Neural cell (in vitro differentiated cells): ENCODE measurements around the gene RFT1.

ENCODE experiments used
- EP300 ChIP-seq: fragments of 450-650 bp; conservative IDR thresholded peaks from 2 replicates; pipeline ENCODE4 v1.6.1; 2014; ENCODE audit warnings: antibody characterized with exemption, mild to moderate bottlenecking, moderate library complexity; ENCODE audit not compliant: poor library complexity, severe bottlenecking
- EZH2 ChIP-seq: fragments of 200-600, 300-800 bp; shearing (Covaris generic), sonication (generic); IDR thresholded peaks from 2 replicates; pipeline ENCODE4 v1.6.1; 2014; ENCODE audit warnings: antibody characterized with exemption, low read length, borderline replicate concordance, mild to moderate bottlenecking; ENCODE audit not compliant: insufficient read depth, poor library complexity, severe bottlenecking
- MXI1 ChIP-seq: fragments of 450-650 bp; conservative IDR thresholded peaks from 2 replicates; pipeline ENCODE4 v1.6.1; 2014; ENCODE audit warnings: antibody characterized with exemption, mild to moderate bottlenecking; ENCODE audit not compliant: poor library complexity, severe bottlenecking
- POLR2AphosphoS5 ChIP-seq: IDR thresholded peaks from 2 replicates; pipeline ENCODE4 v1.6.1; 2012
- RAD21 ChIP-seq: fragments of 450-650 bp; conservative IDR thresholded peaks from 2 replicates; pipeline ENCODE4 v1.6.1; 2014; ENCODE audit warnings: antibody characterized with exemption, mild to moderate bottlenecking, moderate library complexity
- SMC3 ChIP-seq: fragments of 450-650 bp; conservative IDR thresholded peaks from 2 replicates; pipeline ENCODE4 v1.6.1; 2014; ENCODE audit warnings: antibody characterized with exemption, mild to moderate bottlenecking, moderate library complexity; ENCODE audit not compliant: poor library complexity
- TAF1 ChIP-seq: IDR thresholded peaks from 2 replicates; pipeline ENCODE4 v1.6.1; 2012; ENCODE audit warnings: low read depth
- TF ChIP-seq, protein P1 (sequence below): fragments of 450-650 bp; IDR thresholded peaks from 2 replicates; pipeline ENCODE4 v1.5.1; 2014; ENCODE audit warnings: antibody characterized with exemption, mild to moderate bottlenecking, moderate library complexity; ENCODE audit not compliant: poor library complexity, severe bottlenecking
- TF ChIP-seq, protein P2 (sequence below): IDR thresholded peaks from 2 replicates; pipeline ENCODE4 v1.6.1; 2012; ENCODE audit warnings: borderline replicate concordance

GRCh38 chr3:53062905-53063304 lies 67.3 kb downstream of the RFT1 start:
- TF ChIP-seq, protein P1, sequence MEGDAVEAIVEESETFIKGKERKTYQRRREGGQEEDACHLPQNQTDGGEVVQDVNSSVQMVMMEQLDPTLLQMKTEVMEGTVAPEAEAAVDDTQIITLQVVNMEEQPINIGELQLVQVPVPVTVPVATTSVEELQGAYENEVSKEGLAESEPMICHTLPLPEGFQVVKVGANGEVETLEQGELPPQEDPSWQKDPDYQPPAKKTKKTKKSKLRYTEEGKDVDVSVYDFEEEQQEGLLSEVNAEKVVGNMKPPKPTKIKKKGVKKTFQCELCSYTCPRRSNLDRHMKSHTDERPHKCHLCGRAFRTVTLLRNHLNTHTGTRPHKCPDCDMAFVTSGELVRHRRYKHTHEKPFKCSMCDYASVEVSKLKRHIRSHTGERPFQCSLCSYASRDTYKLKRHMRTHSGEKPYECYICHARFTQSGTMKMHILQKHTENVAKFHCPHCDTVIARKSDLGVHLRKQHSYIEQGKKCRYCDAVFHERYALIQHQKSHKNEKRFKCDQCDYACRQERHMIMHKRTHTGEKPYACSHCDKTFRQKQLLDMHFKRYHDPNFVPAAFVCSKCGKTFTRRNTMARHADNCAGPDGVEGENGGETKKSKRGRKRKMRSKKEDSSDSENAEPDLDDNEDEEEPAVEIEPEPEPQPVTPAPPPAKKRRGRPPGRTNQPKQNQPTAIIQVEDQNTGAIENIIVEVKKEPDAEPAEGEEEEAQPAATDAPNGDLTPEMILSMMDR = no peak
- no peak for TF ChIP-seq EZH2
- TF ChIP-seq EP300 = no peak
- TF ChIP-seq TAF1 = no peak
- TF ChIP-seq POLR2AphosphoS5 = no peak
- TF ChIP-seq SMC3 = no peak
- no peak for TF ChIP-seq RAD21
- TF ChIP-seq, protein P2, sequence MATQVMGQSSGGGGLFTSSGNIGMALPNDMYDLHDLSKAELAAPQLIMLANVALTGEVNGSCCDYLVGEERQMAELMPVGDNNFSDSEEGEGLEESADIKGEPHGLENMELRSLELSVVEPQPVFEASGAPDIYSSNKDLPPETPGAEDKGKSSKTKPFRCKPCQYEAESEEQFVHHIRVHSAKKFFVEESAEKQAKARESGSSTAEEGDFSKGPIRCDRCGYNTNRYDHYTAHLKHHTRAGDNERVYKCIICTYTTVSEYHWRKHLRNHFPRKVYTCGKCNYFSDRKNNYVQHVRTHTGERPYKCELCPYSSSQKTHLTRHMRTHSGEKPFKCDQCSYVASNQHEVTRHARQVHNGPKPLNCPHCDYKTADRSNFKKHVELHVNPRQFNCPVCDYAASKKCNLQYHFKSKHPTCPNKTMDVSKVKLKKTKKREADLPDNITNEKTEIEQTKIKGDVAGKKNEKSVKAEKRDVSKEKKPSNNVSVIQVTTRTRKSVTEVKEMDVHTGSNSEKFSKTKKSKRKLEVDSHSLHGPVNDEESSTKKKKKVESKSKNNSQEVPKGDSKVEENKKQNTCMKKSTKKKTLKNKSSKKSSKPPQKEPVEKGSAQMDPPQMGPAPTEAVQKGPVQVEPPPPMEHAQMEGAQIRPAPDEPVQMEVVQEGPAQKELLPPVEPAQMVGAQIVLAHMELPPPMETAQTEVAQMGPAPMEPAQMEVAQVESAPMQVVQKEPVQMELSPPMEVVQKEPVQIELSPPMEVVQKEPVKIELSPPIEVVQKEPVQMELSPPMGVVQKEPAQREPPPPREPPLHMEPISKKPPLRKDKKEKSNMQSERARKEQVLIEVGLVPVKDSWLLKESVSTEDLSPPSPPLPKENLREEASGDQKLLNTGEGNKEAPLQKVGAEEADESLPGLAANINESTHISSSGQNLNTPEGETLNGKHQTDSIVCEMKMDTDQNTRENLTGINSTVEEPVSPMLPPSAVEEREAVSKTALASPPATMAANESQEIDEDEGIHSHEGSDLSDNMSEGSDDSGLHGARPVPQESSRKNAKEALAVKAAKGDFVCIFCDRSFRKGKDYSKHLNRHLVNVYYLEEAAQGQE = no peak
- TF ChIP-seq MXI1 = no peak
